GM04503 (cell line): ENCODE results near the gene TF.
"Not testable (repeated sequence)": the region's sequence is repeated elsewhere in the genome, so short reads cannot be mapped to it uniquely, and the experiment has no call there.

ENCODE experiments used
- DNase-seq: peaks from one replicate; pipeline ENCODE4 v3.0.0-alpha.2; 2012; ENCODE audit warnings: low read depth

Gene TF

GRCh38 chr3:133745981-133746711 lies at the start of gene TF:
TF (plus strand) TSS chr3:133746393; CDS start chr3:133746441, 48 bp downstream.
- DNase-seq: no peak

- DNase-seq: no peak
Observed at GRCh38 chr3:133697960-133698359, 48.2 kb upstream of the TF start.

GRCh38 chr3:133699467-133699866 lies 46.7 kb upstream of the TF start:
- no peak for DNase-seq

GRCh38 chr3:133699903-133700302 lies 46.3 kb upstream of the TF start:
- no peak for DNase-seq

- DNase-seq: no peak
Observed at GRCh38 chr3:133700351-133700750, 45.8 kb upstream of the TF start.

GRCh38 chr3:133701435-133702358 lies 44.5 kb upstream of the TF start:
- no peak for DNase-seq

GRCh38 chr3:133703915-133704314 lies 42.3 kb upstream of the TF start:
- no peak for DNase-seq

- DNase-seq: no peak
Observed at GRCh38 chr3:133706033-133706432, 40.2 kb upstream of the TF start.

- no peak for DNase-seq
Observed at GRCh38 chr3:133709139-133709750, 36.9 kb upstream of the TF start.

- DNase-seq: no peak
Observed at GRCh38 chr3:133711013-133711412, 35.2 kb upstream of the TF start.

GRCh38 chr3:133712017-133712416 lies 34.2 kb upstream of the TF start:
- no peak for DNase-seq

GRCh38 chr3:133713347-133713746 lies 32.8 kb upstream of the TF start:
- no peak for DNase-seq

- no peak for DNase-seq
Observed at GRCh38 chr3:133717424-133717823, 28.8 kb upstream of the TF start.

GRCh38 chr3:133722935-133723334 lies 23.3 kb upstream of the TF start:
- no peak for DNase-seq

GRCh38 chr3:133730993-133731392 lies 15.2 kb upstream of the TF start:
- DNase-seq: no peak

- DNase-seq: not testable (repeated sequence)
Observed at GRCh38 chr3:133732231-133732630, 14.0 kb upstream of the TF start.

- DNase-seq: no peak
Observed at GRCh38 chr3:133733226-133733625, 13.0 kb upstream of the TF start.

- no peak for DNase-seq
Observed at GRCh38 chr3:133734305-133734704, 11.9 kb upstream of the TF start.

GRCh38 chr3:133742351-133743091 lies 3.7 kb upstream of the TF start:
- DNase-seq: peak; percentile 3

- no peak for DNase-seq
Observed at GRCh38 chr3:133744241-133744640, 2.0 kb upstream of the TF start.

- no peak for DNase-seq
Observed at GRCh38 chr3:133745108-133745507, 1.1 kb upstream of the TF start.

GRCh38 chr3:133746712-133747066 lies 496 bp downstream of the TF start:
- no peak for DNase-seq
